HepG2 (cell line): ENCODE results near the gene NBPF1. TPM values are rescaled to one million over a fixed set of nuclear protein-coding genes. Genes with fewer than 3 reads are reported as not detected.

Source experiments
- ELF4 ChIP-seq: sonication (generic); formaldehyde crosslinking; IDR thresholded peaks from 2 replicates; pipeline ENCODE4 v1.5.0; 2020; ENCODE audit warnings: missing genetic modification reagents, mild to moderate bottlenecking, moderate library complexity, borderline replicate concordance
- GATA4 ChIP-seq: sonication (generic); IDR thresholded peaks from 2 replicates; pipeline ENCODE4 v1.6.1; 2016; ENCODE audit warnings: antibody characterized with exemption, low read depth, borderline replicate concordance
- NR2F2 ChIP-seq: IDR thresholded peaks from 2 replicates; pipeline ENCODE4 v1.6.1; 2012; ENCODE audit warnings: low read depth, inconsistent platforms, borderline replicate concordance
- PPARG ChIP-seq: conservative IDR thresholded peaks from 2 replicates; pipeline ENCODE4 v1.6.1; 2016; ENCODE audit warnings: missing biosample characterization, missing genetic modification reagents
- SMARCC2 ChIP-seq: fragments of 450-650 bp; IDR thresholded peaks from 2 replicates; pipeline ENCODE4 v1.6.1; 2017; ENCODE audit warnings: antibody characterized with exemption, mild to moderate bottlenecking
- TGIF2 ChIP-seq: IDR thresholded peaks from 2 replicates; pipeline ENCODE4 v1.6.1; 2016; ENCODE audit warnings: control low read depth, missing compliant biosample characterization
- ZNF451 ChIP-seq: sonication (generic); formaldehyde crosslinking; IDR thresholded peaks from 2 replicates; pipeline ENCODE4 v1.5.0; 2020; ENCODE audit warnings: mild to moderate bottlenecking, missing genetic modification reagents
- ZNF724P ChIP-seq: sonication (generic); formaldehyde crosslinking; IDR thresholded peaks from 2 replicates; pipeline ENCODE4 v1.8.0; 2022; ENCODE audit warnings: missing genetic modification reagents, borderline replicate concordance
- ZNF775 ChIP-seq: sonication (generic); formaldehyde crosslinking; IDR thresholded peaks from 2 replicates; pipeline ENCODE4 v1.4.0; 2020; ENCODE audit warnings: missing genetic modification reagents, mild to moderate bottlenecking, moderate library complexity, borderline replicate concordance
- polyA plus RNA-seq, 8 experiments: library from polyadenylated mRNA; depleted of rRNA in 3 of 8; stranded (reverse) in 7 of 8; unstranded in 1 of 8; fragments of >200 nt; fragmentation: Illumina TruSeq in 4 of 8; extraction: Trizol in 4 of 8; gene quantifications; 2 replicates each; pipeline versions ENCODE4 v1.2.1 to v1.2.3, GENCODE V29; 2011 to 2016; ENCODE audit warnings: low read depth in 4 of 8, missing spikeins in 1 of 8, mixed read lengths in 1 of 8; ENCODE audit not compliant: insufficient read depth in 1 of 8
- total RNA-seq, 5 experiments: library from RNA; depleted of rRNA; stranded (reverse); fragments of >200 nt; fragmentation: Illumina TruSeq; extraction: Trizol; gene quantifications; 2 replicates each; pipeline ENCODE4 v1.2.3, GENCODE V29; 2016; ENCODE audit warnings: low read depth in 1 of 5
- TF ChIP-seq, protein P1 (sequence below): sonication (generic); formaldehyde crosslinking; IDR thresholded peaks from 2 replicates; pipeline ENCODE4 v1.5.1; 2020; ENCODE audit warnings: mild to moderate bottlenecking, missing genetic modification reagents, moderate library complexity
- TF ChIP-seq, protein P2 (sequence below): sonication (generic); formaldehyde crosslinking; IDR thresholded peaks from 2 replicates; pipeline ENCODE4 v1.4.0; 2020; ENCODE audit warnings: mild to moderate bottlenecking, low read depth, missing genetic modification reagents
- TF ChIP-seq, protein P3 (sequence below): sonication (generic); formaldehyde crosslinking; IDR thresholded peaks from 2 replicates; pipeline ENCODE4 v1.5.0; 2020; ENCODE audit warnings: mild to moderate bottlenecking, missing genetic modification reagents, borderline replicate concordance
- TF ChIP-seq, protein P4 (sequence below): sonication (generic); formaldehyde crosslinking; conservative IDR thresholded peaks from 2 replicates; pipeline ENCODE4 v1.8.0; 2022; ENCODE audit warnings: low read depth, missing genetic modification reagents
- TF ChIP-seq, protein P5 (sequence below): sonication (generic); formaldehyde crosslinking; IDR thresholded peaks from 2 replicates; pipeline ENCODE4 v1.4.0; 2020; ENCODE audit warnings: mild to moderate bottlenecking, missing genetic modification reagents, borderline replicate concordance

Gene NBPF1
- total and polyA plus RNA-seq, 2 of the 13 experiments (the other 11 are each of a cell fraction or from before 2014, with no cell fraction given): 30.3 to 35.6 TPM

DNA sequence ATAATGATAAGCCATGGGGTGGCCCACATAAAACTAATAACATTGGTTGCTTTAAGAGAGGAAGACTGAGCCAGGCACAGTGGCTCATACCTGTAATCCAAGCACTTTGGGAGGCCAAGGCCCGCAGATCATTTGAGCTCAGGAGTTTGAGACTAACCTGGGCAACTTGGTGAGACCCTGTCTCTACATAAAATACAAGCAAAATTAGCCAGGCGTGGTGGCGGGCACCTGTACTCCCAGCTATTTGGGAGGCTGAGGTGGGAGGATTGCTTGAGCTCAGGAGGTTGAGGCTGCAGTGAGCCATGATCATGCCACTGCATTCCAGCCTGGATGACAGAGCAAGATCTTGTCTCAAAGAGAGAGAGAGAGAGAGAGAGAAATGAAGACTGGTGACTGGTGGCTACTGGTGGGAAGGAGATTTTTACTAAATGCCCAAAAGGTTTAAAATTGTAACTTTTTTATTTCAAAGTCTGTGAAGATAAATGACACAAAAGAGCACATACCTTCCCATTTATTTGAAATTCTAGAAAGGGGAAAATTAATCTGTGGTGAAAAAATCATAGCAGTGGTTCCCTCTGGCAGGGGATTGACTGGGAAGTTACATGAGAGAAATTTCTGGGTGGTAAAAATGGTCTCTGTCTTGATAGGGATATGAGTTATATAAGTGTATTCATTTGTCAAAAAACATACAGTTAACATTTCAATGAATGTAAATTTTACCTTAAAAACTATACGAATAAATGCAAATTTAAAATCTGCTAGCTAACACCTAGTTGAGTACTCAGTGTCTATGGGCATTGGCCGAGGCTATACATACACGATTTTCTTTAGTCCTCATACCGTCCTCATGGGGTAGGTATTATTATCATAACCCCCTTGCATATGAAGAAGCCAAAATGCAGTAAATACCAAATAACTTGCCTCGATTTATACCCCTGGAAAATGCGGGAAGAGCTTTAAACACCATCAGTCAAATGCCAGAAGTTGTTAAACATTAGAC, 2.2 kb upstream of the NBPF1 start (continued):
- TF ChIP-seq ELF4 (CRISPR knock-in tag) (no peak), NR2F2 (no peak), GATA4 (no peak), ZNF775 (CRISPR knock-in tag) (no peak), PPARG (no peak), ZNF451 (CRISPR knock-in tag) (no peak), ZNF724P (CRISPR knock-in tag) (0 out of 2 replicates have a peak, but pooled peaks have one; percentile 9), TGIF2 (CRISPR knock-in tag) (peak; percentile 48; the same call in 1 of the 2 replicates), SMARCC2 (0 out of 2 replicates have a peak, but pooled peaks have one; percentile 49)
- TF ChIP-seq, protein P1, sequence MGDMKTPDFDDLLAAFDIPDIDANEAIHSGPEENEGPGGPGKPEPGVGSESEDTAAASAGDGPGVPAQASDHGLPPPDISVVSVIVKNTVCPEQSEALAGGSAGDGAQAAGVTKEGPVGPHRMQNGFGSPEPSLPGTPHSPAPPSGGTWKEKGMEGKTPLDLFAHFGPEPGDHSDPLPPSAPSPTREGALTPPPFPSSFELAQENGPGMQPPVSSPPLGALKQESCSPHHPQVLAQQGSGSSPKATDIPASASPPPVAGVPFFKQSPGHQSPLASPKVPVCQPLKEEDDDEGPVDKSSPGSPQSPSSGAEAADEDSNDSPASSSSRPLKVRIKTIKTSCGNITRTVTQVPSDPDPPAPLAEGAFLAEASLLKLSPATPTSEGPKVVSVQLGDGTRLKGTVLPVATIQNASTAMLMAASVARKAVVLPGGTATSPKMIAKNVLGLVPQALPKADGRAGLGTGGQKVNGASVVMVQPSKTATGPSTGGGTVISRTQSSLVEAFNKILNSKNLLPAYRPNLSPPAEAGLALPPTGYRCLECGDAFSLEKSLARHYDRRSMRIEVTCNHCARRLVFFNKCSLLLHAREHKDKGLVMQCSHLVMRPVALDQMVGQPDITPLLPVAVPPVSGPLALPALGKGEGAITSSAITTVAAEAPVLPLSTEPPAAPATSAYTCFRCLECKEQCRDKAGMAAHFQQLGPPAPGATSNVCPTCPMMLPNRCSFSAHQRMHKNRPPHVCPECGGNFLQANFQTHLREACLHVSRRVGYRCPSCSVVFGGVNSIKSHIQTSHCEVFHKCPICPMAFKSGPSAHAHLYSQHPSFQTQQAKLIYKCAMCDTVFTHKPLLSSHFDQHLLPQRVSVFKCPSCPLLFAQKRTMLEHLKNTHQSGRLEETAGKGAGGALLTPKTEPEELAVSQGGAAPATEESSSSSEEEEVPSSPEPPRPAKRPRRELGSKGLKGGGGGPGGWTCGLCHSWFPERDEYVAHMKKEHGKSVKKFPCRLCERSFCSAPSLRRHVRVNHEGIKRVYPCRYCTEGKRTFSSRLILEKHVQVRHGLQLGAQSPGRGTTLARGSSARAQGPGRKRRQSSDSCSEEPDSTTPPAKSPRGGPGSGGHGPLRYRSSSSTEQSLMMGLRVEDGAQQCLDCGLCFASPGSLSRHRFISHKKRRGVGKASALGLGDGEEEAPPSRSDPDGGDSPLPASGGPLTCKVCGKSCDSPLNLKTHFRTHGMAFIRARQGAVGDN (CRISPR knock-in tag): no peak
- TF ChIP-seq, protein P2, sequence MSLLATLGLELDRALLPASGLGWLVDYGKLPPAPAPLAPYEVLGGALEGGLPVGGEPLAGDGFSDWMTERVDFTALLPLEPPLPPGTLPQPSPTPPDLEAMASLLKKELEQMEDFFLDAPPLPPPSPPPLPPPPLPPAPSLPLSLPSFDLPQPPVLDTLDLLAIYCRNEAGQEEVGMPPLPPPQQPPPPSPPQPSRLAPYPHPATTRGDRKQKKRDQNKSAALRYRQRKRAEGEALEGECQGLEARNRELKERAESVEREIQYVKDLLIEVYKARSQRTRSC (CRISPR knock-in tag): no peak
- TF ChIP-seq, protein P3, sequence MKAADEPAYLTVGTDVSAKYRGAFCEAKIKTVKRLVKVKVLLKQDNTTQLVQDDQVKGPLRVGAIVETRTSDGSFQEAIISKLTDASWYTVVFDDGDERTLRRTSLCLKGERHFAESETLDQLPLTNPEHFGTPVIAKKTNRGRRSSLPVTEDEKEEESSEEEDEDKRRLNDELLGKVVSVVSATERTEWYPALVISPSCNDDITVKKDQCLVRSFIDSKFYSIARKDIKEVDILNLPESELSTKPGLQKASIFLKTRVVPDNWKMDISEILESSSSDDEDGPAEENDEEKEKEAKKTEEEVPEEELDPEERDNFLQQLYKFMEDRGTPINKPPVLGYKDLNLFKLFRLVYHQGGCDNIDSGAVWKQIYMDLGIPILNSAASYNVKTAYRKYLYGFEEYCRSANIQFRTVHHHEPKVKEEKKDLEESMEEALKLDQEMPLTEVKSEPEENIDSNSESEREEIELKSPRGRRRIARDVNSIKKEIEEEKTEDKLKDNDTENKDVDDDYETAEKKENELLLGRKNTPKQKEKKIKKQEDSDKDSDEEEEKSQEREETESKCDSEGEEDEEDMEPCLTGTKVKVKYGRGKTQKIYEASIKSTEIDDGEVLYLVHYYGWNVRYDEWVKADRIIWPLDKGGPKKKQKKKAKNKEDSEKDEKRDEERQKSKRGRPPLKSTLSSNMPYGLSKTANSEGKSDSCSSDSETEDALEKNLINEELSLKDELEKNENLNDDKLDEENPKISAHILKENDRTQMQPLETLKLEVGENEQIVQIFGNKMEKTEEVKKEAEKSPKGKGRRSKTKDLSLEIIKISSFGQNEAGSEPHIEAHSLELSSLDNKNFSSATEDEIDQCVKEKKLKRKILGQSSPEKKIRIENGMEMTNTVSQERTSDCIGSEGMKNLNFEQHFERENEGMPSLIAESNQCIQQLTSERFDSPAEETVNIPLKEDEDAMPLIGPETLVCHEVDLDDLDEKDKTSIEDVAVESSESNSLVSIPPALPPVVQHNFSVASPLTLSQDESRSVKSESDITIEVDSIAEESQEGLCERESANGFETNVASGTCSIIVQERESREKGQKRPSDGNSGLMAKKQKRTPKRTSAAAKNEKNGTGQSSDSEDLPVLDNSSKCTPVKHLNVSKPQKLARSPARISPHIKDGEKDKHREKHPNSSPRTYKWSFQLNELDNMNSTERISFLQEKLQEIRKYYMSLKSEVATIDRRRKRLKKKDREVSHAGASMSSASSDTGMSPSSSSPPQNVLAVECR (CRISPR knock-in tag): no peak
- TF ChIP-seq, protein P4, sequence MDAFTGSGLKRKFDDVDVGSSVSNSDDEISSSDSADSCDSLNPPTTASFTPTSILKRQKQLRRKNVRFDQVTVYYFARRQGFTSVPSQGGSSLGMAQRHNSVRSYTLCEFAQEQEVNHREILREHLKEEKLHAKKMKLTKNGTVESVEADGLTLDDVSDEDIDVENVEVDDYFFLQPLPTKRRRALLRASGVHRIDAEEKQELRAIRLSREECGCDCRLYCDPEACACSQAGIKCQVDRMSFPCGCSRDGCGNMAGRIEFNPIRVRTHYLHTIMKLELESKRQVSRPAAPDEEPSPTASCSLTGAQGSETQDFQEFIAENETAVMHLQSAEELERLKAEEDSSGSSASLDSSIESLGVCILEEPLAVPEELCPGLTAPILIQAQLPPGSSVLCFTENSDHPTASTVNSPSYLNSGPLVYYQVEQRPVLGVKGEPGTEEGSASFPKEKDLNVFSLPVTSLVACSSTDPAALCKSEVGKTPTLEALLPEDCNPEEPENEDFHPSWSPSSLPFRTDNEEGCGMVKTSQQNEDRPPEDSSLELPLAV (CRISPR knock-in tag): no peak
- TF ChIP-seq, protein P5, sequence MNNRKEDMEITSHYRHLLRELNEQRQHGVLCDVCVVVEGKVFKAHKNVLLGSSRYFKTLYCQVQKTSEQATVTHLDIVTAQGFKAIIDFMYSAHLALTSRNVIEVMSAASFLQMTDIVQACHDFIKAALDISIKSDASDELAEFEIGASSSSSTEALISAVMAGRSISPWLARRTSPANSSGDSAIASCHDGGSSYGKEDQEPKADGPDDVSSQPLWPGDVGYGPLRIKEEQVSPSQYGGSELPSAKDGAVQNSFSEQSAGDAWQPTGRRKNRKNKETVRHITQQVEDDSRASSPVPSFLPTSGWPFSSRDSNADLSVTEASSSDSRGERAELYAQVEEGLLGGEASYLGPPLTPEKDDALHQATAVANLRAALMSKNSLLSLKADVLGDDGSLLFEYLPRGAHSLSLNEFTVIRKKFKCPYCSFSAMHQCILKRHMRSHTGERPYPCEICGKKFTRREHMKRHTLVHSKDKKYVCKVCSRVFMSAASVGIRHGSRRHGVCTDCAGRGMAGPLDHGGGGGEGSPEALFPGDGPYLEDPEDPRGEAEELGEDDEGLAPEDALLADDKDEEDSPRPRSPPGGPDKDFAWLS (CRISPR knock-in tag): 0 out of 2 replicates have a peak, but pooled peaks have one; percentile 37
